ENCODE measurements around the gene FAM184B. TPM values are rescaled to one million over a fixed set of nuclear protein-coding genes. Genes with fewer than 3 reads are reported as not detected.

The FAM184B gene
- total and polyA plus RNA-seq, 2 of the 4 experiments (the other 2 are of a cell fraction): 0.07 to 0.18 TPM

DNA sequence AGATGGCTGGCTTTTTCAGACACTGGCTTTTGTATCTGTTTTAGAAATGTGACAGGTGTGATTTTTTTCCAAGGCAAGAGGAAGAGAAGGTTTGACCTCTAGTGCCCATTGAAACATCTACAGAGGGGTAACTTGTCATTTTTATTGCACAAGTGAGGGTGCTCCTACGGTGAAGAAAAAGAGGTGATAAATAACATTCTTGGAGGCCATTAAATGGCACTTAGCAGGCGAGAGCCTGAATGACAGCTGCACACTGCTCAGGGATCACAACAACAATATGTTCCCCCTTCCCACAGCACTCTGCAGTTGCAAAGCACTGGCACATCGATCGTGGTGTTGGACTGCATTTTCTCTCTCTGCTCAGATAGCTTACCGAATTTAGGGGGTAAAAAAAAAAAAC is 22.9 kb downstream of the FAM184B start:
- H3K56ac ChIP-seq (ENCODE audit: extremely low read depth, insufficient read depth, low read length): no peak overlapping the region
- H2BK15ac ChIP-seq (ENCODE audit: low read depth, low read length): no peak overlapping the region
- H3K23ac ChIP-seq (ENCODE audit: low read depth, low read length): no peak overlapping the region
- H3K9me3 ChIP-seq (ENCODE audit: control insufficient read depth, insufficient read depth, low read length): no peaks in the 10 kb centered on the region
- H2BK20ac ChIP-seq (ENCODE audit: low read depth, low read length): no peak overlapping the region
- no peak for TF ChIP-seq MXI1 (IDR thresholded peaks at IDR 0.05; ENCODE audit: borderline replicate concordance, low read depth, low read length)
- TF ChIP-seq MAFK (IDR thresholded peaks at IDR 0.05; ENCODE audit: low read depth, low read length): no peak
- TF ChIP-seq, protein P1, sequence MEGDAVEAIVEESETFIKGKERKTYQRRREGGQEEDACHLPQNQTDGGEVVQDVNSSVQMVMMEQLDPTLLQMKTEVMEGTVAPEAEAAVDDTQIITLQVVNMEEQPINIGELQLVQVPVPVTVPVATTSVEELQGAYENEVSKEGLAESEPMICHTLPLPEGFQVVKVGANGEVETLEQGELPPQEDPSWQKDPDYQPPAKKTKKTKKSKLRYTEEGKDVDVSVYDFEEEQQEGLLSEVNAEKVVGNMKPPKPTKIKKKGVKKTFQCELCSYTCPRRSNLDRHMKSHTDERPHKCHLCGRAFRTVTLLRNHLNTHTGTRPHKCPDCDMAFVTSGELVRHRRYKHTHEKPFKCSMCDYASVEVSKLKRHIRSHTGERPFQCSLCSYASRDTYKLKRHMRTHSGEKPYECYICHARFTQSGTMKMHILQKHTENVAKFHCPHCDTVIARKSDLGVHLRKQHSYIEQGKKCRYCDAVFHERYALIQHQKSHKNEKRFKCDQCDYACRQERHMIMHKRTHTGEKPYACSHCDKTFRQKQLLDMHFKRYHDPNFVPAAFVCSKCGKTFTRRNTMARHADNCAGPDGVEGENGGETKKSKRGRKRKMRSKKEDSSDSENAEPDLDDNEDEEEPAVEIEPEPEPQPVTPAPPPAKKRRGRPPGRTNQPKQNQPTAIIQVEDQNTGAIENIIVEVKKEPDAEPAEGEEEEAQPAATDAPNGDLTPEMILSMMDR (conservative IDR thresholded peaks at IDR 0.05; ENCODE audit: low read depth, low read length): no peak
- no peaks in the 10 kb centered on the region for H4K20me1 ChIP-seq (ENCODE audit: insufficient read depth, low read length)
- H3K14ac ChIP-seq (replicated peaks; ENCODE audit: low read depth, low read length): no peak overlapping the region
- no peak overlapping the region for H3K4ac ChIP-seq (ENCODE audit: low read depth, low read length)
- intact Hi-C loops (cut with micrococcal nuclease): no loop called here
- WGBS, 2 experiments (ENCODE audit: extremely low coverage in 2 of 2, insufficient read length in 1 of 2): no CpG with 5 or more reads among the region's 5 CpGs
- peaks cover 3% of the 10 kb centered on the region for H3K27me3 ChIP-seq (ENCODE audit: control insufficient read depth, insufficient read depth, low read length)
- no peak overlapping the region for H4K8ac ChIP-seq (ENCODE audit: low read depth in 2 of 2, low read length in 2 of 2)
- in situ Hi-C loops (cut with MboI; ENCODE audit: low sequenced_read_pairs): no loop called here
- H4K5ac ChIP-seq (ENCODE audit: low read depth, low read length): no peak overlapping the region
- no peak overlapping the region for H2BK5ac ChIP-seq (ENCODE audit: low read depth, low read length, poor library complexity, severe bottlenecking)
- H3K79me1 ChIP-seq (ENCODE audit: low read depth in 1 of 2, low read length in 2 of 2): no peaks in the 10 kb centered on the region
- no peak overlapping the region for H3K4me3 ChIP-seq (ENCODE audit: insufficient read depth, low read depth, low read length)
- dilution Hi-C loops (cut with HindIII; ENCODE audit: low sequenced_read_pairs, unreplicated experiment): no loop called here
- CTCF ChIA-PET: no interaction called here
- no peak overlapping the region for H3K4me2 ChIP-seq (ENCODE audit: low read depth, low read length)
- H4K91ac ChIP-seq (ENCODE audit: insufficient read depth, low read depth, low read length): no peak overlapping the region
- DNase-seq (no peak), ATAC-seq (ENCODE audit: low read depth) (no peak)
- BruUV-seq (replicated peaks): no TSS peak
- H2AFZ ChIP-seq (replicated peaks; ENCODE audit: low read length, poor library complexity): no peak overlapping the region
- no peak overlapping the region for H2AK5ac ChIP-seq (ENCODE audit: low read depth, low read length)
- POLR2A ChIA-PET (ENCODE audit: unreplicated experiment): no interaction called here
- H2BK120ac ChIP-seq (ENCODE audit: low read depth, low read length): no peak overlapping the region
- H2AK9ac ChIP-seq (replicated peaks; ENCODE audit: low read depth, low read length, poor library complexity): no peak overlapping the region
- no peak overlapping the region for H3K27ac ChIP-seq (ENCODE audit: insufficient read depth, low read length)
- H3K18ac ChIP-seq (ENCODE audit: low read depth, low read length): no peak overlapping the region
- H3K9ac ChIP-seq (ENCODE audit: low read depth, low read length): no peak overlapping the region
- H3K9me1 ChIP-seq (ENCODE audit: insufficient read depth, low read length): no peaks in the 10 kb centered on the region
- no peaks in the 10 kb centered on the region for H3K36me3 ChIP-seq (ENCODE audit: control insufficient read depth, insufficient read depth, low read length)
- H3K4me1 ChIP-seq (ENCODE audit: control insufficient read depth, insufficient read depth, low read length): no peaks in the 10 kb centered on the region
